ENCODE results near the gene RBM18.

The RBM18 gene

GRCh38 chr9:122246666-122247065 is 18.0 kb downstream of the RBM18 start:
- TF ChIP-seq CTCF (IDR thresholded peaks at IDR 0.05; ENCODE audit: low read depth, low read length) = no peak
- no peak overlapping the region for H3K4me3 ChIP-seq (ENCODE audit: low read depth, low read length)

GRCh38 chr9:122244349-122244748 is 20.3 kb downstream of the RBM18 start:
- no peak overlapping the region for H3K4me3 ChIP-seq (ENCODE audit: low read depth, low read length)
- TF ChIP-seq CTCF (IDR thresholded peaks at IDR 0.05; ENCODE audit: low read depth, low read length) = no peak

- TF ChIP-seq CTCF (IDR thresholded peaks at IDR 0.05; ENCODE audit: low read depth, low read length) = no peak
- H3K4me3 ChIP-seq (ENCODE audit: low read depth, low read length) = no peak overlapping the region
Observed at GRCh38 chr9:122239722-122240121, 24.9 kb downstream of the RBM18 start.

- H3K4me3 ChIP-seq (ENCODE audit: low read depth, low read length) = no peak overlapping the region
- TF ChIP-seq CTCF (IDR thresholded peaks at IDR 0.05; ENCODE audit: low read depth, low read length) = no peak
Observed at GRCh38 chr9:122236681-122237080, 28.0 kb downstream of the RBM18 start.

GRCh38 chr9:122234022-122234748 is 30.5 kb downstream of the RBM18 start:
- no peak for TF ChIP-seq CTCF (IDR thresholded peaks at IDR 0.05; ENCODE audit: low read depth, low read length)
- no peak overlapping the region for H3K4me3 ChIP-seq (ENCODE audit: low read depth, low read length)

- H3K4me3 ChIP-seq (ENCODE audit: low read depth, low read length) = no peak overlapping the region
- TF ChIP-seq CTCF (IDR thresholded peaks at IDR 0.05; ENCODE audit: low read depth, low read length) = no peak
Observed at GRCh38 chr9:122232796-122233306, 31.8 kb downstream of the RBM18 start.

GRCh38 chr9:122229485-122229837 is 35.2 kb downstream of the RBM18 start:
- no peak for TF ChIP-seq CTCF (IDR thresholded peaks at IDR 0.05; ENCODE audit: low read depth, low read length)
- H3K4me3 ChIP-seq (ENCODE audit: low read depth, low read length) = no peak overlapping the region
